ENCODE measurements around the gene NRGN. TPM values are rescaled to one million over a fixed set of nuclear protein-coding genes. Genes with fewer than 3 reads are reported as not detected.

NRGN gene
- total and polyA plus RNA-seq, 10 of the 15 experiments (the other 5 are each of a cell fraction or from before 2014, with no cell fraction given) = 0.36 to 3.2 (median 1.1) TPM; not detected in 2

DNA sequence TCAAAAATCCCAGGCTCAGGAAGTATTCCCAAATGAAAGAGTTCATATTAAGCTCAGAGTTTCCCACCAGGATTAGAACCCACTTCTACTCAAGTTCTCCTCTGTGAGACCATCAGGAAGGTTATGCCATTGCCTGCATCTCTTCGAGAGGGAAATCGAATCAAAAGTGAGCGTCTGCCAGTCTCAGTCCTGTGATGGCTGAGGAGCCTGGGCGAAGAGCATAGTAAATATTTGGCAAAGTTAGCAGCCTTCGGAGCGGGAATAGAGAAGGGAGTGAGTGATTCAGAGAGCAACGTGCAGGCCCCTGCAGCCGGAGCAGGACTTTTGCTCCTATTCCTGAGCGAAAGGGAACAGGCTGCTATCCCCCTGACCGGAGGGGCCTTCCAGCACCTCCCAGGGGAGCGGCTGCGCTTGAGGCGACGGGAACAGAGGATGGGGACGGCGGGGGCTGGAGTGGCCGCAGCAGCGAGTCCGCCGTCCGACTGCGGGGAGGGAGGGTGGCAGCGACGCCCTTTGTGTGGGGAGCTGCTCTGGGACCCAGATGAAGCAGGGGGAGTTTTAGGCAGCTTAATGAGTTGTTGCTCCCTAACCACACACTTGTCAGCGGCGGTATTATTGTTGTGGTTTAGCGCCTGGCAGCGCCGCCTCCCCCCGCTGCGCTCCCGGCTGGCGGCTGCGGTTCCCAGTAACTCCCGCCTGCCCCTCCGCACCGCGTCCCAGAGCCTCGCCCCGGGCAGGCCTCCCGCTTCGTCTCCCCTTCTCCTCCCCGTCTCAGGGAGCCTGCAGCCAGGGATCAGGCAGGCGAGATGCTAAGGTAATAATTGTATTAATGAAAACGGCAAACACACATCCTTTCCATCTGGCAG, 21.7 kb upstream of the NRGN start (continued):
- TF ChIP-seq, protein P1, sequence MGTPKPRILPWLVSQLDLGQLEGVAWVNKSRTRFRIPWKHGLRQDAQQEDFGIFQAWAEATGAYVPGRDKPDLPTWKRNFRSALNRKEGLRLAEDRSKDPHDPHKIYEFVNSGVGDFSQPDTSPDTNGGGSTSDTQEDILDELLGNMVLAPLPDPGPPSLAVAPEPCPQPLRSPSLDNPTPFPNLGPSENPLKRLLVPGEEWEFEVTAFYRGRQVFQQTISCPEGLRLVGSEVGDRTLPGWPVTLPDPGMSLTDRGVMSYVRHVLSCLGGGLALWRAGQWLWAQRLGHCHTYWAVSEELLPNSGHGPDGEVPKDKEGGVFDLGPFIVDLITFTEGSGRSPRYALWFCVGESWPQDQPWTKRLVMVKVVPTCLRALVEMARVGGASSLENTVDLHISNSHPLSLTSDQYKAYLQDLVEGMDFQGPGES (IDR thresholded peaks at IDR 0.05) = no peak
- TF ChIP-seq YY1 (IDR thresholded peaks at IDR 0.05; ENCODE audit: low read depth, low read length) (no peak), RCOR1 (conservative IDR thresholded peaks at IDR 0.05; ENCODE audit: low read depth, low read length) (no peak), RUNX3 (IDR thresholded peaks at IDR 0.05; ENCODE audit: low read length) (peak; percentile 65), SIN3A (IDR thresholded peaks at IDR 0.05; ENCODE audit: low read depth, low read length) (no peak), ZSCAN29 (IDR thresholded peaks at IDR 0.05) (no peak), EP300 (IDR thresholded peaks at IDR 0.05; ENCODE audit: borderline replicate concordance in 1 of 2, control insufficient read depth in 1 of 2, low read depth in 2 of 2, low read length in 2 of 2) (peak in 1 of 2 experiments; percentile 60; a peak in 2 of 4 replicates), BACH1 (IDR thresholded peaks at IDR 0.05; ENCODE audit: borderline replicate concordance) (no peak), SREBF2 (IDR thresholded peaks at IDR 0.05; ENCODE audit: low read length) (no peak), CEBPB (IDR thresholded peaks at IDR 0.05; ENCODE audit: borderline replicate concordance in 1 of 2, low read depth in 2 of 2, low read length in 2 of 2) (no peak), POU2F2 (IDR thresholded peaks at IDR 0.05; ENCODE audit: borderline replicate concordance, low read depth, low read length) (no peak), PML (IDR thresholded peaks at IDR 0.05; ENCODE audit: low read length) (no peak), RB1 (IDR thresholded peaks at IDR 0.05; ENCODE audit: borderline replicate concordance) (0 out of 2 replicates have a peak, but pooled peaks have one; percentile 28), TCF3 (IDR thresholded peaks at IDR 0.05; ENCODE audit: borderline replicate concordance, insufficient read depth, low read depth, low read length) (no peak)
- TF ChIP-seq, protein P2, sequence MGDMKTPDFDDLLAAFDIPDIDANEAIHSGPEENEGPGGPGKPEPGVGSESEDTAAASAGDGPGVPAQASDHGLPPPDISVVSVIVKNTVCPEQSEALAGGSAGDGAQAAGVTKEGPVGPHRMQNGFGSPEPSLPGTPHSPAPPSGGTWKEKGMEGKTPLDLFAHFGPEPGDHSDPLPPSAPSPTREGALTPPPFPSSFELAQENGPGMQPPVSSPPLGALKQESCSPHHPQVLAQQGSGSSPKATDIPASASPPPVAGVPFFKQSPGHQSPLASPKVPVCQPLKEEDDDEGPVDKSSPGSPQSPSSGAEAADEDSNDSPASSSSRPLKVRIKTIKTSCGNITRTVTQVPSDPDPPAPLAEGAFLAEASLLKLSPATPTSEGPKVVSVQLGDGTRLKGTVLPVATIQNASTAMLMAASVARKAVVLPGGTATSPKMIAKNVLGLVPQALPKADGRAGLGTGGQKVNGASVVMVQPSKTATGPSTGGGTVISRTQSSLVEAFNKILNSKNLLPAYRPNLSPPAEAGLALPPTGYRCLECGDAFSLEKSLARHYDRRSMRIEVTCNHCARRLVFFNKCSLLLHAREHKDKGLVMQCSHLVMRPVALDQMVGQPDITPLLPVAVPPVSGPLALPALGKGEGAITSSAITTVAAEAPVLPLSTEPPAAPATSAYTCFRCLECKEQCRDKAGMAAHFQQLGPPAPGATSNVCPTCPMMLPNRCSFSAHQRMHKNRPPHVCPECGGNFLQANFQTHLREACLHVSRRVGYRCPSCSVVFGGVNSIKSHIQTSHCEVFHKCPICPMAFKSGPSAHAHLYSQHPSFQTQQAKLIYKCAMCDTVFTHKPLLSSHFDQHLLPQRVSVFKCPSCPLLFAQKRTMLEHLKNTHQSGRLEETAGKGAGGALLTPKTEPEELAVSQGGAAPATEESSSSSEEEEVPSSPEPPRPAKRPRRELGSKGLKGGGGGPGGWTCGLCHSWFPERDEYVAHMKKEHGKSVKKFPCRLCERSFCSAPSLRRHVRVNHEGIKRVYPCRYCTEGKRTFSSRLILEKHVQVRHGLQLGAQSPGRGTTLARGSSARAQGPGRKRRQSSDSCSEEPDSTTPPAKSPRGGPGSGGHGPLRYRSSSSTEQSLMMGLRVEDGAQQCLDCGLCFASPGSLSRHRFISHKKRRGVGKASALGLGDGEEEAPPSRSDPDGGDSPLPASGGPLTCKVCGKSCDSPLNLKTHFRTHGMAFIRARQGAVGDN (IDR thresholded peaks at IDR 0.05) = no peak
- TF ChIP-seq, protein P3, sequence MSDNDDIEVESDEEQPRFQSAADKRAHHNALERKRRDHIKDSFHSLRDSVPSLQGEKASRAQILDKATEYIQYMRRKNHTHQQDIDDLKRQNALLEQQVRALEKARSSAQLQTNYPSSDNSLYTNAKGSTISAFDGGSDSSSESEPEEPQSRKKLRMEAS (IDR thresholded peaks at IDR 0.05; ENCODE audit: low read depth, low read length) = no peak
- TF ChIP-seq, protein P4, sequence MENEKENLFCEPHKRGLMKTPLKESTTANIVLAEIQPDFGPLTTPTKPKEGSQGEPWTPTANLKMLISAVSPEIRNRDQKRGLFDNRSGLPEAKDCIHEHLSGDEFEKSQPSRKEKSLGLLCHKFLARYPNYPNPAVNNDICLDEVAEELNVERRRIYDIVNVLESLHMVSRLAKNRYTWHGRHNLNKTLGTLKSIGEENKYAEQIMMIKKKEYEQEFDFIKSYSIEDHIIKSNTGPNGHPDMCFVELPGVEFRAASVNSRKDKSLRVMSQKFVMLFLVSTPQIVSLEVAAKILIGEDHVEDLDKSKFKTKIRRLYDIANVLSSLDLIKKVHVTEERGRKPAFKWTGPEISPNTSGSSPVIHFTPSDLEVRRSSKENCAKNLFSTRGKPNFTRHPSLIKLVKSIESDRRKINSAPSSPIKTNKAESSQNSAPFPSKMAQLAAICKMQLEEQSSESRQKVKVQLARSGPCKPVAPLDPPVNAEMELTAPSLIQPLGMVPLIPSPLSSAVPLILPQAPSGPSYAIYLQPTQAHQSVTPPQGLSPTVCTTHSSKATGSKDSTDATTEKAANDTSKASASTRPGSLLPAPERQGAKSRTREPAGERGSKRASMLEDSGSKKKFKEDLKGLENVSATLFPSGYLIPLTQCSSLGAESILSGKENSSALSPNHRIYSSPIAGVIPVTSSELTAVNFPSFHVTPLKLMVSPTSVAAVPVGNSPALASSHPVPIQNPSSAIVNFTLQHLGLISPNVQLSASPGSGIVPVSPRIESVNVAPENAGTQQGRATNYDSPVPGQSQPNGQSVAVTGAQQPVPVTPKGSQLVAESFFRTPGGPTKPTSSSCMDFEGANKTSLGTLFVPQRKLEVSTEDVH (IDR thresholded peaks at IDR 0.05; ENCODE audit: low read depth, partially characterized antibody) = no peak
- TF ChIP-seq, protein P5, sequence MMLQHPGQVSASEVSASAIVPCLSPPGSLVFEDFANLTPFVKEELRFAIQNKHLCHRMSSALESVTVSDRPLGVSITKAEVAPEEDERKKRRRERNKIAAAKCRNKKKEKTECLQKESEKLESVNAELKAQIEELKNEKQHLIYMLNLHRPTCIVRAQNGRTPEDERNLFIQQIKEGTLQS (IDR thresholded peaks at IDR 0.05; ENCODE audit: borderline replicate concordance, extremely low read depth, low read depth, low read length) = no peak
- TF ChIP-seq, protein P6, sequence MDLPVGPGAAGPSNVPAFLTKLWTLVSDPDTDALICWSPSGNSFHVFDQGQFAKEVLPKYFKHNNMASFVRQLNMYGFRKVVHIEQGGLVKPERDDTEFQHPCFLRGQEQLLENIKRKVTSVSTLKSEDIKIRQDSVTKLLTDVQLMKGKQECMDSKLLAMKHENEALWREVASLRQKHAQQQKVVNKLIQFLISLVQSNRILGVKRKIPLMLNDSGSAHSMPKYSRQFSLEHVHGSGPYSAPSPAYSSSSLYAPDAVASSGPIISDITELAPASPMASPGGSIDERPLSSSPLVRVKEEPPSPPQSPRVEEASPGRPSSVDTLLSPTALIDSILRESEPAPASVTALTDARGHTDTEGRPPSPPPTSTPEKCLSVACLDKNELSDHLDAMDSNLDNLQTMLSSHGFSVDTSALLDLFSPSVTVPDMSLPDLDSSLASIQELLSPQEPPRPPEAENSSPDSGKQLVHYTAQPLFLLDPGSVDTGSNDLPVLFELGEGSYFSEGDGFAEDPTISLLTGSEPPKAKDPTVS (IDR thresholded peaks at IDR 0.05; ENCODE audit: low read depth, low read length) = no peak

Data from GM12878 (cell line).